ENCODE data around the gene TUBGCP6. TPM values are rescaled to one million over a fixed set of nuclear protein-coding genes. Genes with fewer than 3 reads are reported as not detected.

TUBGCP6 gene
- total and polyA plus RNA-seq, 2 donors (not counting 3 experiments of a cell fraction or from before 2014, with no cell fraction given) = 33.1 to 45.3 TPM

GRCh38 chr22:50216684-50217520 lies 27.9 kb downstream of the TUBGCP6 start:
- H3K4me3 ChIP-seq (replicated peaks in 1 of 3; ENCODE audit: insufficient read depth in 1 of 3, low read depth in 1 of 3, low read length in 3 of 3) = no peak overlapping the region
- H3K27ac ChIP-seq (ENCODE audit: insufficient read depth, low read depth, low read length) = no peak overlapping the region
- no TSS peak for BruUV-seq (replicated peaks)
- dilution Hi-C loops (cut with MboI; ENCODE audit: extremely low pct_ligation_motif_present, low sequenced_read_pairs) (no loop called here), intact Hi-C loops (cut with micrococcal nuclease) (no loop called here)
- H3K4me2 ChIP-seq (ENCODE audit: insufficient read depth, low read length) = no peak overlapping the region
- no peaks in the 10 kb centered on the region for H3K27me3 ChIP-seq (ENCODE audit: control insufficient read depth in 2 of 2, insufficient read depth in 2 of 2, low read length in 2 of 2)
- TF ChIP-seq FOS (IDR thresholded peaks at IDR 0.05; ENCODE audit: borderline replicate concordance, insufficient read depth, low read length) = no peak
- TF ChIP-seq, protein P1, sequence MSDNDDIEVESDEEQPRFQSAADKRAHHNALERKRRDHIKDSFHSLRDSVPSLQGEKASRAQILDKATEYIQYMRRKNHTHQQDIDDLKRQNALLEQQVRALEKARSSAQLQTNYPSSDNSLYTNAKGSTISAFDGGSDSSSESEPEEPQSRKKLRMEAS (IDR thresholded peaks at IDR 0.05; ENCODE audit: insufficient read depth, insufficient read length) = no peak
- no peak for TF ChIP-seq POLR2AphosphoS5 (IDR thresholded peaks at IDR 0.05; ENCODE audit: insufficient read depth, low read depth, low read length)
- TF ChIP-seq GATA2 (IDR thresholded peaks at IDR 0.05; ENCODE audit: insufficient read depth, insufficient read length, low read depth, low read length) = no peak
- TF ChIP-seq JUN (IDR thresholded peaks at IDR 0.05; ENCODE audit: borderline replicate concordance, insufficient read depth, insufficient read length, low read depth) = no peak
- TF ChIP-seq CTCF (IDR thresholded peaks at IDR 0.05; ENCODE audit: extremely low read depth in 1 of 2, insufficient read depth in 1 of 2, low read depth in 1 of 2, low read length in 2 of 2) = no peak
- no peak for TF ChIP-seq POLR2A (IDR thresholded peaks at IDR 0.05; ENCODE audit: low read depth, low read length)
- TF ChIP-seq MYC (IDR thresholded peaks at IDR 0.05; ENCODE audit: low read depth, low read length) = no peak
- TF ChIP-seq EZH2 (IDR thresholded peaks at IDR 0.05; ENCODE audit: borderline replicate concordance, low read depth, low read length, severe bottlenecking) = no peak
- ChIA-PET CTCF (no interaction called here), POLR2A (no interaction called here)
- DNase-seq (ENCODE audit: low read depth, low spot score) = no peak
- H2AFZ ChIP-seq (ENCODE audit: low read depth, low read length) = no peak overlapping the region
- no peaks in the 10 kb centered on the region for H4K20me1 ChIP-seq (replicated peaks; ENCODE audit: control insufficient read depth, extremely low read depth, insufficient read depth, low read length)
- peaks cover 21% of the 10 kb centered on the region for H3K79me2 ChIP-seq (ENCODE audit: control insufficient read depth, insufficient read depth, low read length)
- no peak for FAIRE-seq
- no peak overlapping the region for H3K9ac ChIP-seq (replicated peaks; ENCODE audit: extremely low read depth, insufficient read depth, low read length)
- no peaks in the 10 kb centered on the region for H3K4me1 ChIP-seq (ENCODE audit: control insufficient read depth, extremely low read depth, insufficient read depth, low read length)
- H3K9me3 ChIP-seq (replicated peaks; ENCODE audit: control insufficient read depth, insufficient read depth, low read length) = no peaks in the 10 kb centered on the region
- H3K9me1 ChIP-seq (replicated peaks; ENCODE audit: control insufficient read depth, extremely low read depth, insufficient read depth, low read length) = no peaks in the 10 kb centered on the region
- peaks cover 28 to 60% of the 10 kb centered on the region in 2 experiments for H3K36me3 ChIP-seq (ENCODE audit: control insufficient read depth in 2 of 2, extremely low read depth in 1 of 2, insufficient read depth in 2 of 2, low read length in 2 of 2)

Data from endothelial cell of umbilical vein (primary cell).